GM23248 (cell line): ENCODE data around the gene SLC9A6.

Source experiments
- EZH2 ChIP-seq: fragments of 200-600 bp; sonication (generic); IDR thresholded peaks from 2 replicates; pipeline ENCODE4 v1.6.1; 2018; ENCODE audit warnings: antibody characterized with exemption, mild to moderate bottlenecking; ENCODE audit not compliant: insufficient read depth, poor library complexity, severe bottlenecking
- EZH2phosphoT487 ChIP-seq: fragments of 200-600 bp; sonication (generic); IDR thresholded peaks from 2 replicates; pipeline ENCODE4 v1.6.1; 2018; ENCODE audit warnings: antibody characterized with exemption, moderate library complexity, mild to moderate bottlenecking, low read depth; ENCODE audit not compliant: insufficient read depth

- TF ChIP-seq EZH2phosphoT487: no peak
- no peak for TF ChIP-seq EZH2
Observed at GRCh38 chrX:136051611-136052010, 66.4 kb downstream of the SLC9A6 start.
